Neural cell (in vitro differentiated cells): ENCODE results near the gene UBE3A. TPM values are rescaled to one million over a fixed set of nuclear protein-coding genes. Genes with fewer than 3 reads are reported as not detected.

Experiments used
- H2AFZ ChIP-seq: fragments of 200-600, 300-800 bp; sonication (generic), shearing (Covaris generic); 2 replicates; pipeline ENCODE4 v1.6.0; 2014; ENCODE audit warnings: low read depth, mild to moderate bottlenecking, antibody characterized with exemption, low read length, moderate library complexity
- H3F3A ChIP-seq: fragments of 200-600 bp; shearing (Covaris generic); 2 replicates; pipeline ENCODE4 v1.6.1; 2016; ENCODE audit warnings: mild to moderate bottlenecking, moderate library complexity, mixed read lengths, antibody characterized with exemption, low read length; ENCODE audit not compliant: insufficient read depth, poor library complexity, severe bottlenecking
- H3K27ac ChIP-seq: fragments of 200-600, 300-800 bp; sonication (generic), shearing (Covaris generic); 2 replicates; pipeline ENCODE4 v1.5.1; 2014; ENCODE audit warnings: mild to moderate bottlenecking, low read length, moderate library complexity
- H3K27me3 ChIP-seq: fragments of 300-800, 200-600 bp; sonication (generic), shearing (Covaris generic); 2 replicates; pipeline ENCODE4 v1.6.0; 2014; ENCODE audit warnings: mild to moderate bottlenecking, low read depth, low read length, moderate library complexity; ENCODE audit not compliant: insufficient read depth
- H3K36me3 ChIP-seq: fragments of 300-800, 200-600 bp; sonication (generic), shearing (Covaris generic); 2 replicates; pipeline ENCODE4 v1.5.1; 2014; ENCODE audit warnings: mild to moderate bottlenecking, antibody characterized with exemption, low read length, moderate library complexity; ENCODE audit not compliant: insufficient read depth
- H3K4me2 ChIP-seq: fragments of 300-800, 200-600 bp; sonication (generic), shearing (Covaris generic); 2 replicates; pipeline ENCODE4 v1.6.0; 2014; ENCODE audit warnings: mild to moderate bottlenecking, low read length
- H3K4me3 ChIP-seq: fragments of 300-800, 200-600 bp; sonication (generic), shearing (Covaris generic); 2 replicates; pipeline ENCODE4 v1.5.1; 2014; ENCODE audit warnings: mild to moderate bottlenecking, low read length, moderate library complexity
- H3K79me2 ChIP-seq: fragments of 200-600 bp; shearing (Covaris generic); replicated peaks from 2 replicates; pipeline ENCODE4 v1.6.0; 2014; ENCODE audit warnings: mild to moderate bottlenecking, low read length, moderate library complexity; ENCODE audit not compliant: insufficient read depth
- H3K9ac ChIP-seq: fragments of 300-800, 200-600 bp; sonication (generic), shearing (Covaris generic); 2 replicates; pipeline ENCODE4 v1.6.1; 2016; ENCODE audit warnings: mild to moderate bottlenecking, low read length, mixed read lengths
- H3K9me2 ChIP-seq: fragments of 200-600 bp; shearing (Covaris generic); 2 replicates; pipeline ENCODE4 v1.6.1; 2016; ENCODE audit warnings: mild to moderate bottlenecking, low read length, mixed read lengths; ENCODE audit not compliant: insufficient read depth
- H3K9me3 ChIP-seq: fragments of 200-600, 300-800 bp; sonication (generic), shearing (Covaris generic); 2 replicates; pipeline ENCODE4 v1.6.1; 2016; ENCODE audit warnings: mild to moderate bottlenecking, mixed run types, low read length, moderate library complexity, mixed read lengths
- H4K20me1 ChIP-seq: fragments of 200-600 bp; shearing (Covaris generic); 2 replicates; pipeline ENCODE4 v1.6.1; 2016; ENCODE audit warnings: mild to moderate bottlenecking, mixed run types; ENCODE audit not compliant: insufficient read depth
- CTCF ChIP-seq: fragments of 450-650 bp; IDR thresholded peaks from 2 replicates; pipeline ENCODE4 v1.5.1; 2014; ENCODE audit warnings: antibody characterized with exemption, mild to moderate bottlenecking, moderate library complexity; ENCODE audit not compliant: poor library complexity, severe bottlenecking
- EP300 ChIP-seq: fragments of 450-650 bp; conservative IDR thresholded peaks from 2 replicates; pipeline ENCODE4 v1.6.1; 2014; ENCODE audit warnings: antibody characterized with exemption, mild to moderate bottlenecking, moderate library complexity; ENCODE audit not compliant: poor library complexity, severe bottlenecking
- EZH2 ChIP-seq: fragments of 200-600, 300-800 bp; shearing (Covaris generic), sonication (generic); IDR thresholded peaks from 2 replicates; pipeline ENCODE4 v1.6.1; 2014; ENCODE audit warnings: antibody characterized with exemption, low read length, borderline replicate concordance, mild to moderate bottlenecking; ENCODE audit not compliant: insufficient read depth, poor library complexity, severe bottlenecking
- MXI1 ChIP-seq: fragments of 450-650 bp; conservative IDR thresholded peaks from 2 replicates; pipeline ENCODE4 v1.6.1; 2014; ENCODE audit warnings: antibody characterized with exemption, mild to moderate bottlenecking; ENCODE audit not compliant: poor library complexity, severe bottlenecking
- POLR2AphosphoS5 ChIP-seq: IDR thresholded peaks from 2 replicates; pipeline ENCODE4 v1.6.1; 2012
- RAD21 ChIP-seq: fragments of 450-650 bp; conservative IDR thresholded peaks from 2 replicates; pipeline ENCODE4 v1.6.1; 2014; ENCODE audit warnings: antibody characterized with exemption, mild to moderate bottlenecking, moderate library complexity
- SMC3 ChIP-seq: fragments of 450-650 bp; conservative IDR thresholded peaks from 2 replicates; pipeline ENCODE4 v1.6.1; 2014; ENCODE audit warnings: antibody characterized with exemption, mild to moderate bottlenecking, moderate library complexity; ENCODE audit not compliant: poor library complexity
- TAF1 ChIP-seq: IDR thresholded peaks from 2 replicates; pipeline ENCODE4 v1.6.1; 2012; ENCODE audit warnings: low read depth
- polyA plus RNA-seq: library from polyadenylated mRNA; depleted of rRNA; stranded (reverse); fragments of >200 nt; gene quantifications from 2 replicates; pipeline ENCODE4 v1.2.3, GENCODE V29; 2014
- TF ChIP-seq, protein P1 (sequence below): IDR thresholded peaks from 2 replicates; pipeline ENCODE4 v1.6.1; 2012; ENCODE audit warnings: borderline replicate concordance

UBE3A gene
- polyA plus RNA-seq, 1 donor from 2014 or later = 98.5 TPM

- Histone ChIP-seq H3K79me2 (no peaks in the 10 kb centered on the region), H3F3A (no peaks in the 10 kb centered on the region), H3K9me3 (no peaks in the 10 kb centered on the region), H3K9me2 (no peaks in the 10 kb centered on the region), H3K9ac (no peak overlapping the region), H4K20me1 (no peaks in the 10 kb centered on the region), H3K4me2 (no peak overlapping the region), H2AFZ (no peak overlapping the region), H3K36me3 (no peaks in the 10 kb centered on the region), H3K27ac (no peak overlapping the region), H3K27me3 (no peaks in the 10 kb centered on the region), H3K4me3 (no peak overlapping the region)
- TF ChIP-seq TAF1 = no peak
- TF ChIP-seq CTCF = no peak
- no peak for TF ChIP-seq EP300
- TF ChIP-seq MXI1 = no peak
- TF ChIP-seq SMC3 = no peak
- TF ChIP-seq RAD21 = no peak
- TF ChIP-seq EZH2 = no peak
- TF ChIP-seq, protein P1, sequence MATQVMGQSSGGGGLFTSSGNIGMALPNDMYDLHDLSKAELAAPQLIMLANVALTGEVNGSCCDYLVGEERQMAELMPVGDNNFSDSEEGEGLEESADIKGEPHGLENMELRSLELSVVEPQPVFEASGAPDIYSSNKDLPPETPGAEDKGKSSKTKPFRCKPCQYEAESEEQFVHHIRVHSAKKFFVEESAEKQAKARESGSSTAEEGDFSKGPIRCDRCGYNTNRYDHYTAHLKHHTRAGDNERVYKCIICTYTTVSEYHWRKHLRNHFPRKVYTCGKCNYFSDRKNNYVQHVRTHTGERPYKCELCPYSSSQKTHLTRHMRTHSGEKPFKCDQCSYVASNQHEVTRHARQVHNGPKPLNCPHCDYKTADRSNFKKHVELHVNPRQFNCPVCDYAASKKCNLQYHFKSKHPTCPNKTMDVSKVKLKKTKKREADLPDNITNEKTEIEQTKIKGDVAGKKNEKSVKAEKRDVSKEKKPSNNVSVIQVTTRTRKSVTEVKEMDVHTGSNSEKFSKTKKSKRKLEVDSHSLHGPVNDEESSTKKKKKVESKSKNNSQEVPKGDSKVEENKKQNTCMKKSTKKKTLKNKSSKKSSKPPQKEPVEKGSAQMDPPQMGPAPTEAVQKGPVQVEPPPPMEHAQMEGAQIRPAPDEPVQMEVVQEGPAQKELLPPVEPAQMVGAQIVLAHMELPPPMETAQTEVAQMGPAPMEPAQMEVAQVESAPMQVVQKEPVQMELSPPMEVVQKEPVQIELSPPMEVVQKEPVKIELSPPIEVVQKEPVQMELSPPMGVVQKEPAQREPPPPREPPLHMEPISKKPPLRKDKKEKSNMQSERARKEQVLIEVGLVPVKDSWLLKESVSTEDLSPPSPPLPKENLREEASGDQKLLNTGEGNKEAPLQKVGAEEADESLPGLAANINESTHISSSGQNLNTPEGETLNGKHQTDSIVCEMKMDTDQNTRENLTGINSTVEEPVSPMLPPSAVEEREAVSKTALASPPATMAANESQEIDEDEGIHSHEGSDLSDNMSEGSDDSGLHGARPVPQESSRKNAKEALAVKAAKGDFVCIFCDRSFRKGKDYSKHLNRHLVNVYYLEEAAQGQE = no peak
- TF ChIP-seq POLR2AphosphoS5 = no peak
These were observed 107.0 kb downstream of the UBE3A start for GRCh38 chr15:25331860-25332259.

DNA sequence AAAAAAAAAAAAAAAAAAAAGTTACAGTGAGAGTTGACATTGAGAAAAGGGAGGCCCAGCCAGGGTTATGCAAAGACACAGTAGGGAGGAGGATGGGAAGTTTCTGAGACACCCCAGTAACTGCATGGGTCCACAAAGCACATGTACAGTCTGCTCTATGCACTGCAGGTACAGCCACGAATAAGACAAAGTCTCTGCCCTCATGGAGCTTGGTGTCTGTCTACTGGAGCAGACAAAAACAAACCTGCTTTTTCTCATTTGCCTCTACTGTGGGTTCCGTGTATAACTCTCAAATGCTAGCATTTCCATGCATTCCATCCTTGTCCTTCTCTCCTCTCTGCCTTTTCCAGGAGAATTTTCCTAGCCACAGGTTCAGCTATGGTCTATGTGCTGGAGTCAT, 107.4 kb downstream of the UBE3A start:
- Histone ChIP-seq H3K4me2 (no peak overlapping the region), H3K36me3 (no peaks in the 10 kb centered on the region), H3K9me2 (no peaks in the 10 kb centered on the region), H2AFZ (no peak overlapping the region), H3F3A (no peaks in the 10 kb centered on the region), H3K4me3 (no peak overlapping the region), H3K27me3 (no peaks in the 10 kb centered on the region), H3K9ac (no peak overlapping the region), H3K9me3 (no peaks in the 10 kb centered on the region), H3K27ac (no peak overlapping the region), H3K79me2 (no peaks in the 10 kb centered on the region), H4K20me1 (no peaks in the 10 kb centered on the region)
- TF ChIP-seq, protein P1 = no peak
- TF ChIP-seq MXI1 = no peak
- TF ChIP-seq EZH2 = no peak
- TF ChIP-seq CTCF = no peak
- no peak for TF ChIP-seq RAD21
- TF ChIP-seq EP300 = no peak
- no peak for TF ChIP-seq TAF1
- no peak for TF ChIP-seq SMC3
- no peak for TF ChIP-seq POLR2AphosphoS5
